Measurements from ENCODE around the gene SAPCD1.
A peak's percentile ranks its signal among the peaks of the same experiment; 100 is the strongest.

Gene SAPCD1

GRCh38 chr6:31775184-31775583 lies 12.7 kb downstream of the SAPCD1 start:
- TF ChIP-seq CTCF (IDR thresholded peaks at IDR 0.05; ENCODE audit: low read depth, low read length) (no peak), MAX (IDR thresholded peaks at IDR 0.05; ENCODE audit: low read depth, low read length) (no peak), MYC (IDR thresholded peaks at IDR 0.05; ENCODE audit: low read depth, low read length) (no peak), POLR2A (IDR thresholded peaks at IDR 0.05; ENCODE audit: extremely low read depth, insufficient read length) (no peak)
- H3K4me3 ChIP-seq (ENCODE audit: low read depth, low read length): no peak overlapping the region
- DNase-seq (ENCODE audit: low read depth): no peak

GRCh38 chr6:31775633-31776484 lies 13.4 kb downstream of the SAPCD1 start:
- TF ChIP-seq MYC (IDR thresholded peaks at IDR 0.05; ENCODE audit: low read depth, low read length): no peak
- TF ChIP-seq MAX (IDR thresholded peaks at IDR 0.05; ENCODE audit: low read depth, low read length): no peak
- no peak for TF ChIP-seq CTCF (IDR thresholded peaks at IDR 0.05; ENCODE audit: low read depth, low read length)
- no peak for TF ChIP-seq POLR2A (IDR thresholded peaks at IDR 0.05; ENCODE audit: extremely low read depth, insufficient read length)
- DNase-seq (ENCODE audit: low read depth): no peak
- H3K4me3 ChIP-seq (ENCODE audit: low read depth, low read length): no peak overlapping the region

GRCh38 chr6:31776485-31776988 lies 14.1 kb downstream of the SAPCD1 start:
- DNase-seq (ENCODE audit: low read depth): no peak
- H3K4me3 ChIP-seq (ENCODE audit: low read depth, low read length): no peak overlapping the region
- TF ChIP-seq CTCF (IDR thresholded peaks at IDR 0.05; ENCODE audit: low read depth, low read length) (no peak), MAX (IDR thresholded peaks at IDR 0.05; ENCODE audit: low read depth, low read length) (no peak), MYC (IDR thresholded peaks at IDR 0.05; ENCODE audit: low read depth, low read length) (no peak), POLR2A (IDR thresholded peaks at IDR 0.05; ENCODE audit: extremely low read depth, insufficient read length) (no peak)

GRCh38 chr6:31776989-31777666 lies 14.7 kb downstream of the SAPCD1 start, which contains the start of gene VWA7:
TSS of gene VWA7 (minus strand) at chr6:31777328. CDS start at chr6:31776779, 549 bp downstream.
- DNase-seq (ENCODE audit: low read depth): peak; percentile 96

GRCh38 chr6:31777667-31778050 lies 15.2 kb downstream of the SAPCD1 start:
- no peak for TF ChIP-seq MAX (IDR thresholded peaks at IDR 0.05; ENCODE audit: low read depth, low read length)
- no peak for TF ChIP-seq POLR2A (IDR thresholded peaks at IDR 0.05; ENCODE audit: extremely low read depth, insufficient read length)
- no peak for TF ChIP-seq CTCF (IDR thresholded peaks at IDR 0.05; ENCODE audit: low read depth, low read length)
- TF ChIP-seq MYC (IDR thresholded peaks at IDR 0.05; ENCODE audit: low read depth, low read length): no peak
- H3K4me3 ChIP-seq (ENCODE audit: low read depth, low read length): no peak overlapping the region
- no peak for DNase-seq (ENCODE audit: low read depth)

More at GRCh38 chr6:31776989-31777666, 14.7 kb downstream of the SAPCD1 start, which contains the start of gene VWA7:
- no peak within 1 kb of the TSS for H3K4me3 ChIP-seq (ENCODE audit: low read depth, low read length)
- 0 out of 2 replicates have a peak, but pooled peaks have one; percentile 10 for TF ChIP-seq MYC (IDR thresholded peaks at IDR 0.05; ENCODE audit: low read depth, low read length)
- no peak for TF ChIP-seq POLR2A (IDR thresholded peaks at IDR 0.05; ENCODE audit: extremely low read depth, insufficient read length)
- peak; percentile 71 for TF ChIP-seq MAX (IDR thresholded peaks at IDR 0.05; ENCODE audit: low read depth, low read length)

Measured in NB4 (cell line).